HFF-Myc (cell line): Measurements from ENCODE around the gene SLC11A2.

Experiments
- DNase-seq: peaks from one replicate; pipeline ENCODE4 v3.0.0-alpha.2; 2011; ENCODE audit warnings: low read depth; ENCODE audit errors: extremely low read depth
- H3K4me3 ChIP-seq: replicated peaks from 2 replicates; pipeline ENCODE4 v1.5.1; 2011; ENCODE audit warnings: low read depth, mild to moderate bottlenecking, control low read depth, low read length
- TF ChIP-seq, protein P1 (sequence below): IDR thresholded peaks from 2 replicates; pipeline ENCODE4 v1.5.1; 2012; ENCODE audit warnings: mild to moderate bottlenecking, low read depth, low read length, control low read depth; ENCODE audit errors: missing control alignments

The SLC11A2 gene

GRCh38 chr12:51025836-51026638, at the start of gene SLC11A2:
TSS of gene SLC11A2 (minus strand) at chr12:51026384. CDS start at chr12:51010728, 15,656 bp downstream.
- peak; percentile 67 for DNase-seq
- TF ChIP-seq, protein P1, sequence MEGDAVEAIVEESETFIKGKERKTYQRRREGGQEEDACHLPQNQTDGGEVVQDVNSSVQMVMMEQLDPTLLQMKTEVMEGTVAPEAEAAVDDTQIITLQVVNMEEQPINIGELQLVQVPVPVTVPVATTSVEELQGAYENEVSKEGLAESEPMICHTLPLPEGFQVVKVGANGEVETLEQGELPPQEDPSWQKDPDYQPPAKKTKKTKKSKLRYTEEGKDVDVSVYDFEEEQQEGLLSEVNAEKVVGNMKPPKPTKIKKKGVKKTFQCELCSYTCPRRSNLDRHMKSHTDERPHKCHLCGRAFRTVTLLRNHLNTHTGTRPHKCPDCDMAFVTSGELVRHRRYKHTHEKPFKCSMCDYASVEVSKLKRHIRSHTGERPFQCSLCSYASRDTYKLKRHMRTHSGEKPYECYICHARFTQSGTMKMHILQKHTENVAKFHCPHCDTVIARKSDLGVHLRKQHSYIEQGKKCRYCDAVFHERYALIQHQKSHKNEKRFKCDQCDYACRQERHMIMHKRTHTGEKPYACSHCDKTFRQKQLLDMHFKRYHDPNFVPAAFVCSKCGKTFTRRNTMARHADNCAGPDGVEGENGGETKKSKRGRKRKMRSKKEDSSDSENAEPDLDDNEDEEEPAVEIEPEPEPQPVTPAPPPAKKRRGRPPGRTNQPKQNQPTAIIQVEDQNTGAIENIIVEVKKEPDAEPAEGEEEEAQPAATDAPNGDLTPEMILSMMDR: no peak
- peak within 1 kb of the TSS; percentile 76 for H3K4me3 ChIP-seq

DNA sequence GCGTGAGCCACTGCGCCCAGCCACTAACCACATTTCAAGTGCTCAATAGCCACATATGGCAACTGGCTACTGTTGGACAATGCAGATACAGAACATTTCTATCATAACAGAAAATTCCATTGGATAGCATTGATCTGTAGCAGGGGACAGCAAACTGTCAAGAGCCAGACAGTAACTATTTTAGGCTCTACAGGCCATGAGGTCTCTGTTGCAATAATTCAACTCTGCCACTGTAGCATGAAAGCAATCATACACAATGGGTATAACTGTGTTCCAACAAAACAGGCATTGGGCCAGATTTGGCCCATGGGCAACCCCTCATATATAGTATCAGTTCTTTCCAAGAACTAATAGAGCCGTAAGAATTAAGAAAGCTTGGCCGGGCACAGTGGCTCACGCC, 49.2 kb upstream of the SLC11A2 start:
- DNase-seq: no peak
- H3K4me3 ChIP-seq: no peak overlapping the region
- TF ChIP-seq, protein P1: no peak

DNA sequence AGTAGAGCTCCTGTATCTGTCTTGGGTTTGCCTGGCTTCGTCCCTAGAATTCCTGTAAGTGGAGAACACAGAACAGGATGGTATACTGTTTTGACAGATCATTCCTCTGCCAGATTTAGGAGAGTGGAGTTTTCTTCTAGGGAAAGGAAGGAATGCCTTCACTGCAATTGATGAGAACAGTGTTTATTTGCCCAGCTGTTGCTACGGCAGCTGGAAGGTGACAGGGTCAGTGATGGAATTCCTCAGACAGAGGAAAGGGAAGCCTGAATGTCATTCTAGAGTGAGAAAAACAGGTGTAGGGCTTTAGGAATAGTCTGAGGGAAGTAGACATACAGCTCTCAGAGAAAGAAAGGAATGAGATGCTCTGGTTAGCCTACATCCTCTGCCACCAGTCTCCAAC, 45.5 kb upstream of the SLC11A2 start:
- TF ChIP-seq, protein P1: no peak

GRCh38 chr12:51070004-51070403, 43.8 kb upstream of the SLC11A2 start:
- H3K4me3 ChIP-seq: no peak overlapping the region
- TF ChIP-seq, protein P1: no peak
- no peak for DNase-seq

More for the DNA sequence above, 45.5 kb upstream of the SLC11A2 start:
- H3K4me3 ChIP-seq: no peak overlapping the region
- no peak for DNase-seq

- TF ChIP-seq, protein P1: no peak
- DNase-seq: no peak
- no peak overlapping the region for H3K4me3 ChIP-seq
Observed at GRCh38 chr12:51067771-51068170, 41.6 kb upstream of the SLC11A2 start.

GRCh38 chr12:51067229-51067628, 41.0 kb upstream of the SLC11A2 start:
- DNase-seq: no peak
- TF ChIP-seq, protein P1: no peak
- H3K4me3 ChIP-seq: no peak overlapping the region

GRCh38 chr12:51065530-51065929, 39.3 kb upstream of the SLC11A2 start:
- TF ChIP-seq, protein P1: no peak
- no peak for DNase-seq
- no peak overlapping the region for H3K4me3 ChIP-seq
